HG03571 (cell line): ENCODE results near the gene CALHM4.
A peak's percentile ranks its signal among the peaks of the same experiment; 100 is the strongest.

Experiments
- ATAC-seq: cut with Tn5 transposase; IDR thresholded peaks from one replicate; pipeline ENCODE4 v1.9.1; 2021; ENCODE audit not compliant: unreplicated experiment

Gene CALHM4

GRCh38 chr6:116536216-116536621 lies 17.3 kb upstream of the CALHM4 start:
- ATAC-seq: no peak

GRCh38 chr6:116542426-116542825 lies 11.1 kb upstream of the CALHM4 start:
- no peak for ATAC-seq

- no peak for ATAC-seq
Measured at GRCh38 chr6:116543149-116543548, 10.4 kb upstream of the CALHM4 start.

- no peak for ATAC-seq
Measured at GRCh38 chr6:116545651-116546050, 7.9 kb upstream of the CALHM4 start, which contains the start of gene TRAPPC3L. Gene TRAPPC3L, minus strand, starts transcription at chr6:116545684. Its CDS starts 170 bp downstream, at chr6:116545514.

- ATAC-seq: no peak
Measured at GRCh38 chr6:116547358-116547757, 6.2 kb upstream of the CALHM4 start.

- no peak for ATAC-seq
Measured at GRCh38 chr6:116550796-116551195, 2.8 kb upstream of the CALHM4 start.

- ATAC-seq: no peak
Measured at GRCh38 chr6:116556065-116556464, 2.5 kb downstream of the CALHM4 start.

- ATAC-seq: no peak
Measured at GRCh38 chr6:116556814-116557415, 3.4 kb downstream of the CALHM4 start.

- ATAC-seq: no peak
Measured at GRCh38 chr6:116557893-116558292, 4.3 kb downstream of the CALHM4 start.

- ATAC-seq: no peak
Measured at GRCh38 chr6:116560130-116560529, 6.6 kb downstream of the CALHM4 start.

GRCh38 chr6:116561377-116562018 lies 7.9 kb downstream of the CALHM4 start:
- ATAC-seq: peak; percentile 60

- ATAC-seq: no peak
Measured at GRCh38 chr6:116562019-116562403, 8.5 kb downstream of the CALHM4 start.

GRCh38 chr6:116562614-116563013 lies 9.1 kb downstream of the CALHM4 start:
- ATAC-seq: no peak

- no peak for ATAC-seq
Measured at GRCh38 chr6:116563830-116564229, 10.3 kb downstream of the CALHM4 start.

- ATAC-seq: no peak
Measured at GRCh38 chr6:116564311-116564710, 10.8 kb downstream of the CALHM4 start.

GRCh38 chr6:116564921-116565872 lies 11.6 kb downstream of the CALHM4 start:
- ATAC-seq: no peak

GRCh38 chr6:116568111-116568510 lies 14.6 kb downstream of the CALHM4 start:
- no peak for ATAC-seq

GRCh38 chr6:116568821-116569755 lies 15.5 kb downstream of the CALHM4 start:
- no peak for ATAC-seq

- peak; percentile 95 for ATAC-seq
Measured at GRCh38 chr6:116570856-116571682, 17.5 kb downstream of the CALHM4 start, which contains the start of gene RWDD1. Gene RWDD1, plus strand, starts transcription at chr6:116571504. Its CDS starts 79 bp downstream, at chr6:116571583.

GRCh38 chr6:116571683-116572000 lies 18.1 kb downstream of the CALHM4 start:
- ATAC-seq: no peak
